ENCODE data around the gene MRGPRE. TPM values are rescaled to one million over a fixed set of nuclear protein-coding genes. Genes with fewer than 3 reads are reported as not detected.

The MRGPRE gene
- total RNA-seq, 1 experiment from 2014 or later = not detected

DNA sequence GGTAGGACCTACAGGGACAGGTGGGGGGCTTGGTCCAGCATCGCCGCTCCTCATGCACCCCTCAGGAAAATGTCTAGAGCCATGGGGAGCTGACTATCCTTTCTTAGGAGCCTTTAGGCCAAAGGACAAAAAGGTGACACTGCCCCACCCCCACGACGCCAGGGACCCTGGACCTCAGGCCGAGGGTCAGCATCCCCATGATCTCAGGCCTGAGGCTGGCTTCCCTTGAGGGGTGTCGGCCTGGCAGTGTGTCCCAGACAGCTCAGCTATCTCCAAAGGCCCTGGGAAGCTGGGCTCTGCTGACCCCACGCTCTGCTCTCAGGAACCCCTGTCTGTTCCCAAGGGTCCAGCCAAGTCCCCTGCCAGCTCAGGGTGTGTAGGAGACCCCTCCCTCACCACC lies 29.9 kb downstream of the MRGPRE start:
- Mint-ChIP-seq H3K9me3 (no peaks in the 10 kb centered on the region), H3K27me3 (ENCODE audit: low read depth) (peaks cover 42% of the 10 kb centered on the region), H3K36me3 (no peaks in the 10 kb centered on the region), H3K4me3 (peak overlapping the region; percentile 54), H3K27ac (no peak overlapping the region), H3K4me1 (peaks cover 10% of the 10 kb centered on the region)
- no peak for ATAC-seq
- POLR2A ChIA-PET = no interaction called here
- no peak for DNase-seq (ENCODE audit: low spot score)
- CTCF ChIA-PET = interaction anchor here (1.5 to 3.2 kb wide), 5 partner anchors 13 to 67 kb away, joined by 3 to 10 read pairs (median 9); no protein-coding TSS in a partner anchor
- TF ChIP-seq, protein P1, sequence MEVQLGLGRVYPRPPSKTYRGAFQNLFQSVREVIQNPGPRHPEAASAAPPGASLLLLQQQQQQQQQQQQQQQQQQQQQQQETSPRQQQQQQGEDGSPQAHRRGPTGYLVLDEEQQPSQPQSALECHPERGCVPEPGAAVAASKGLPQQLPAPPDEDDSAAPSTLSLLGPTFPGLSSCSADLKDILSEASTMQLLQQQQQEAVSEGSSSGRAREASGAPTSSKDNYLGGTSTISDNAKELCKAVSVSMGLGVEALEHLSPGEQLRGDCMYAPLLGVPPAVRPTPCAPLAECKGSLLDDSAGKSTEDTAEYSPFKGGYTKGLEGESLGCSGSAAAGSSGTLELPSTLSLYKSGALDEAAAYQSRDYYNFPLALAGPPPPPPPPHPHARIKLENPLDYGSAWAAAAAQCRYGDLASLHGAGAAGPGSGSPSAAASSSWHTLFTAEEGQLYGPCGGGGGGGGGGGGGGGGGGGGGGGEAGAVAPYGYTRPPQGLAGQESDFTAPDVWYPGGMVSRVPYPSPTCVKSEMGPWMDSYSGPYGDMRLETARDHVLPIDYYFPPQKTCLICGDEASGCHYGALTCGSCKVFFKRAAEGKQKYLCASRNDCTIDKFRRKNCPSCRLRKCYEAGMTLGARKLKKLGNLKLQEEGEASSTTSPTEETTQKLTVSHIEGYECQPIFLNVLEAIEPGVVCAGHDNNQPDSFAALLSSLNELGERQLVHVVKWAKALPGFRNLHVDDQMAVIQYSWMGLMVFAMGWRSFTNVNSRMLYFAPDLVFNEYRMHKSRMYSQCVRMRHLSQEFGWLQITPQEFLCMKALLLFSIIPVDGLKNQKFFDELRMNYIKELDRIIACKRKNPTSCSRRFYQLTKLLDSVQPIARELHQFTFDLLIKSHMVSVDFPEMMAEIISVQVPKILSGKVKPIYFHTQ (CRISPR knock-in tag; IDR thresholded peaks at IDR 0.05) = no peak
- TF ChIP-seq OVOL2 (CRISPR knock-in tag; IDR thresholded peaks at IDR 0.05; ENCODE audit: borderline replicate concordance) (no peak), SMAD4 (CRISPR knock-in tag; IDR thresholded peaks at IDR 0.05) (no peak), ZNF396 (CRISPR knock-in tag; IDR thresholded peaks at IDR 0.05; ENCODE audit: borderline replicate concordance) (no peak), HMGA2 (CRISPR knock-in tag; IDR thresholded peaks at IDR 0.05) (no peak), NFATC4 (CRISPR knock-in tag; IDR thresholded peaks at IDR 0.05) (no peak), SP1 (CRISPR knock-in tag; conservative IDR thresholded peaks at IDR 0.05) (no peak), ZNF219 (CRISPR knock-in tag; IDR thresholded peaks at IDR 0.05; ENCODE audit: borderline replicate concordance) (no peak), TEAD1 (CRISPR knock-in tag; IDR thresholded peaks at IDR 0.05) (no peak), ESRRA (CRISPR knock-in tag; IDR thresholded peaks at IDR 0.05; ENCODE audit: borderline replicate concordance) (no peak)
- TF ChIP-seq, protein P2, sequence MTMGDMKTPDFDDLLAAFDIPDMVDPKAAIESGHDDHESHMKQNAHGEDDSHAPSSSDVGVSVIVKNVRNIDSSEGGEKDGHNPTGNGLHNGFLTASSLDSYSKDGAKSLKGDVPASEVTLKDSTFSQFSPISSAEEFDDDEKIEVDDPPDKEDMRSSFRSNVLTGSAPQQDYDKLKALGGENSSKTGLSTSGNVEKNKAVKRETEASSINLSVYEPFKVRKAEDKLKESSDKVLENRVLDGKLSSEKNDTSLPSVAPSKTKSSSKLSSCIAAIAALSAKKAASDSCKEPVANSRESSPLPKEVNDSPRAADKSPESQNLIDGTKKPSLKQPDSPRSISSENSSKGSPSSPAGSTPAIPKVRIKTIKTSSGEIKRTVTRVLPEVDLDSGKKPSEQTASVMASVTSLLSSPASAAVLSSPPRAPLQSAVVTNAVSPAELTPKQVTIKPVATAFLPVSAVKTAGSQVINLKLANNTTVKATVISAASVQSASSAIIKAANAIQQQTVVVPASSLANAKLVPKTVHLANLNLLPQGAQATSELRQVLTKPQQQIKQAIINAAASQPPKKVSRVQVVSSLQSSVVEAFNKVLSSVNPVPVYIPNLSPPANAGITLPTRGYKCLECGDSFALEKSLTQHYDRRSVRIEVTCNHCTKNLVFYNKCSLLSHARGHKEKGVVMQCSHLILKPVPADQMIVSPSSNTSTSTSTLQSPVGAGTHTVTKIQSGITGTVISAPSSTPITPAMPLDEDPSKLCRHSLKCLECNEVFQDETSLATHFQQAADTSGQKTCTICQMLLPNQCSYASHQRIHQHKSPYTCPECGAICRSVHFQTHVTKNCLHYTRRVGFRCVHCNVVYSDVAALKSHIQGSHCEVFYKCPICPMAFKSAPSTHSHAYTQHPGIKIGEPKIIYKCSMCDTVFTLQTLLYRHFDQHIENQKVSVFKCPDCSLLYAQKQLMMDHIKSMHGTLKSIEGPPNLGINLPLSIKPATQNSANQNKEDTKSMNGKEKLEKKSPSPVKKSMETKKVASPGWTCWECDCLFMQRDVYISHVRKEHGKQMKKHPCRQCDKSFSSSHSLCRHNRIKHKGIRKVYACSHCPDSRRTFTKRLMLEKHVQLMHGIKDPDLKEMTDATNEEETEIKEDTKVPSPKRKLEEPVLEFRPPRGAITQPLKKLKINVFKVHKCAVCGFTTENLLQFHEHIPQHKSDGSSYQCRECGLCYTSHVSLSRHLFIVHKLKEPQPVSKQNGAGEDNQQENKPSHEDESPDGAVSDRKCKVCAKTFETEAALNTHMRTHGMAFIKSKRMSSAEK (CRISPR knock-in tag; IDR thresholded peaks at IDR 0.05; ENCODE audit: borderline replicate concordance) = no peak
- TF ChIP-seq, protein P3, sequence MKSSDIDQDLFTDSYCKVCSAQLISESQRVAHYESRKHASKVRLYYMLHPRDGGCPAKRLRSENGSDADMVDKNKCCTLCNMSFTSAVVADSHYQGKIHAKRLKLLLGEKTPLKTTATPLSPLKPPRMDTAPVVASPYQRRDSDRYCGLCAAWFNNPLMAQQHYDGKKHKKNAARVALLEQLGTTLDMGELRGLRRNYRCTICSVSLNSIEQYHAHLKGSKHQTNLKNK (CRISPR knock-in tag; IDR thresholded peaks at IDR 0.05) = no peak
- TF ChIP-seq, protein P4, sequence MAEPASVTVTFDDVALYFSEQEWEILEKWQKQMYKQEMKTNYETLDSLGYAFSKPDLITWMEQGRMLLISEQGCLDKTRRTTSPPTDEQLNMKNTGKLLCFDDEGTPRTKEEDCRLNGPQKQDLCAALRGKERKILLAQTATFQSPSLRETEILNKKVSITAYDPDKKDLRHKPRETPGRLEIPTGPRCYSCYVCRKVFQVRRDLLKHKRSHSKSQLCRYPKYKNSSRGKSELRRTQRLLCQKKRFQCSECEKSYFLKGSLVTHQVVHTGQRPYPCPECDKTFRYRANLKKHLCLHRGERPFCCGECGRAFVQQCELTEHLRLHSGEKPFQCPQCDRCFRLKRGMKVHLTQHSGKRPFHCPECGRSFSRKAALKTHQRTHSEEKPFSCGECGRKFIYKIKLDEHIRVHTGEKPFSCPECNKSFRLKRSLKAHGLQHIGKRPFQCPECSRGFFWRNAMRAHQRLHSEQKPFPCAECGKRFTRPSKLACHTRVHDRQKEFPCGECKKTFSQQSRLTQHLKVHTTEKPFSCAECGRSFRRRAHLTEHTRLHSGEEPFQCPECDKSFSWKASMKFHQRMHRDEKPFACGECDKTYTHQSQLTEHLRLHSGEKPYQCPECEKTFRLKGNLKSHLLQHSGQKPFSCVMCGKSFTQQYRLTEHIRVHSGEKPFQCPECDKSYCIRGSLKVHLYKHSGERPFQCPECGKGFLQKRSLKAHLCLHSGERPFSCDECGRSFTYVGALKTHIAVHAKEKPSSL (CRISPR knock-in tag; conservative IDR thresholded peaks at IDR 0.05) = no peak

DNA sequence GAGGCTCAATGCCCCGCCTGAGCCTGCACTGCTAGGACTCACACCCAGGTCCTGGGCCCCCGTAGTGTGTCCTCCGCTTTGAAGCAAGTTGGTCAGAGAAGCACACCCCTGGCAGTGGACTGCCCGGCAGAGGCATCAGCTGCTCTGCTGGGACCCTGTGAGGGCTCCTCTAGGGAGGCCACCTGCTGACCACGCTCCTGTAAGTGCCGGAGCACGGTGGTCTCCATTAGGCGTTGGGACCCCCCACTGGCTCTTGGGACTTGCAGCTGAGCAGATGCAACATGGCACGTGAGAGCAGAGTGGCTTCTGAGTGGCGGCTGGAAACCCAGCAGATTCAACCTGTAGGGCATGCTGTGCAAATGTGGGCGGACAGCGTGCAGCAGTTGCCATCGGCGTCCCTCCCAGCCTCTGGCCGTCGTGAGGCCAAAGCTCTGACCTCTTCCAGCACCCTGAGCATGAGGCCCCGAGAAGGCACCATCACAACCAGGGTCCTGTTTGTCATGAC lies 30.5 kb downstream of the MRGPRE start:
- H3K9me3 Mint-ChIP-seq = no peaks in the 10 kb centered on the region
- no peak overlapping the region for H3K4me3 Mint-ChIP-seq
- H3K4me1 Mint-ChIP-seq = peaks cover 10% of the 10 kb centered on the region
- H3K27me3 Mint-ChIP-seq (ENCODE audit: low read depth) = peaks cover 42% of the 10 kb centered on the region
- DNase-seq (ENCODE audit: low spot score) (no peak), ATAC-seq (no peak)
- no peaks in the 10 kb centered on the region for H3K36me3 Mint-ChIP-seq
- CTCF ChIA-PET = interaction anchor here (1.7 to 3.2 kb wide), 2 partner anchors 32 to 67 kb away, joined by 3 to 10 read pairs; no protein-coding TSS in a partner anchor
- POLR2A ChIA-PET = no interaction called here
- H3K27ac Mint-ChIP-seq = no peak overlapping the region
- TF ChIP-seq, protein P5, sequence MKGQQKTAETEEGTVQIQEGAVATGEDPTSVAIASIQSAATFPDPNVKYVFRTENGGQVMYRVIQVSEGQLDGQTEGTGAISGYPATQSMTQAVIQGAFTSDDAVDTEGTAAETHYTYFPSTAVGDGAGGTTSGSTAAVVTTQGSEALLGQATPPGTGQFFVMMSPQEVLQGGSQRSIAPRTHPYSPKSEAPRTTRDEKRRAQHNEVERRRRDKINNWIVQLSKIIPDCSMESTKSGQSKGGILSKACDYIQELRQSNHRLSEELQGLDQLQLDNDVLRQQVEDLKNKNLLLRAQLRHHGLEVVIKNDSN (CRISPR knock-in tag; IDR thresholded peaks at IDR 0.05) = no peak
- no peak for TF ChIP-seq FOXP1 (CRISPR knock-in tag; IDR thresholded peaks at IDR 0.05; ENCODE audit: borderline replicate concordance)
- TF ChIP-seq, protein P6, sequence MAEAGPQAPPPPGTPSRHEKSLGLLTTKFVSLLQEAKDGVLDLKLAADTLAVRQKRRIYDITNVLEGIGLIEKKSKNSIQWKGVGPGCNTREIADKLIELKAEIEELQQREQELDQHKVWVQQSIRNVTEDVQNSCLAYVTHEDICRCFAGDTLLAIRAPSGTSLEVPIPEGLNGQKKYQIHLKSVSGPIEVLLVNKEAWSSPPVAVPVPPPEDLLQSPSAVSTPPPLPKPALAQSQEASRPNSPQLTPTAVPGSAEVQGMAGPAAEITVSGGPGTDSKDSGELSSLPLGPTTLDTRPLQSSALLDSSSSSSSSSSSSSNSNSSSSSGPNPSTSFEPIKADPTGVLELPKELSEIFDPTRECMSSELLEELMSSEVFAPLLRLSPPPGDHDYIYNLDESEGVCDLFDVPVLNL (CRISPR knock-in tag; IDR thresholded peaks at IDR 0.05; ENCODE audit: borderline replicate concordance, low read depth) = no peak
- no peak for TF ChIP-seq NFE2L1 (CRISPR knock-in tag; IDR thresholded peaks at IDR 0.05)
- TF ChIP-seq, protein P7, sequence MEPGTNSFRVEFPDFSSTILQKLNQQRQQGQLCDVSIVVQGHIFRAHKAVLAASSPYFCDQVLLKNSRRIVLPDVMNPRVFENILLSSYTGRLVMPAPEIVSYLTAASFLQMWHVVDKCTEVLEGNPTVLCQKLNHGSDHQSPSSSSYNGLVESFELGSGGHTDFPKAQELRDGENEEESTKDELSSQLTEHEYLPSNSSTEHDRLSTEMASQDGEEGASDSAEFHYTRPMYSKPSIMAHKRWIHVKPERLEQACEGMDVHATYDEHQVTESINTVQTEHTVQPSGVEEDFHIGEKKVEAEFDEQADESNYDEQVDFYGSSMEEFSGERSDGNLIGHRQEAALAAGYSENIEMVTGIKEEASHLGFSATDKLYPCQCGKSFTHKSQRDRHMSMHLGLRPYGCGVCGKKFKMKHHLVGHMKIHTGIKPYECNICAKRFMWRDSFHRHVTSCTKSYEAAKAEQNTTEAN (CRISPR knock-in tag; IDR thresholded peaks at IDR 0.05) = no peak
- TF ChIP-seq, protein P8, sequence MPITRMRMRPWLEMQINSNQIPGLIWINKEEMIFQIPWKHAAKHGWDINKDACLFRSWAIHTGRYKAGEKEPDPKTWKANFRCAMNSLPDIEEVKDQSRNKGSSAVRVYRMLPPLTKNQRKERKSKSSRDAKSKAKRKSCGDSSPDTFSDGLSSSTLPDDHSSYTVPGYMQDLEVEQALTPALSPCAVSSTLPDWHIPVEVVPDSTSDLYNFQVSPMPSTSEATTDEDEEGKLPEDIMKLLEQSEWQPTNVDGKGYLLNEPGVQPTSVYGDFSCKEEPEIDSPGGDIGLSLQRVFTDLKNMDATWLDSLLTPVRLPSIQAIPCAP (CRISPR knock-in tag; IDR thresholded peaks at IDR 0.05) = no peak

Data from WTC11 (cell line).